KG1 (cell line): ENCODE measurements around the gene SND1.

Source experiments
- DNase-seq: peaks from one replicate; lab custom pipeline; 2025; lab: John Stamatoyannopoulos, UW

The SND1 gene

DNA sequence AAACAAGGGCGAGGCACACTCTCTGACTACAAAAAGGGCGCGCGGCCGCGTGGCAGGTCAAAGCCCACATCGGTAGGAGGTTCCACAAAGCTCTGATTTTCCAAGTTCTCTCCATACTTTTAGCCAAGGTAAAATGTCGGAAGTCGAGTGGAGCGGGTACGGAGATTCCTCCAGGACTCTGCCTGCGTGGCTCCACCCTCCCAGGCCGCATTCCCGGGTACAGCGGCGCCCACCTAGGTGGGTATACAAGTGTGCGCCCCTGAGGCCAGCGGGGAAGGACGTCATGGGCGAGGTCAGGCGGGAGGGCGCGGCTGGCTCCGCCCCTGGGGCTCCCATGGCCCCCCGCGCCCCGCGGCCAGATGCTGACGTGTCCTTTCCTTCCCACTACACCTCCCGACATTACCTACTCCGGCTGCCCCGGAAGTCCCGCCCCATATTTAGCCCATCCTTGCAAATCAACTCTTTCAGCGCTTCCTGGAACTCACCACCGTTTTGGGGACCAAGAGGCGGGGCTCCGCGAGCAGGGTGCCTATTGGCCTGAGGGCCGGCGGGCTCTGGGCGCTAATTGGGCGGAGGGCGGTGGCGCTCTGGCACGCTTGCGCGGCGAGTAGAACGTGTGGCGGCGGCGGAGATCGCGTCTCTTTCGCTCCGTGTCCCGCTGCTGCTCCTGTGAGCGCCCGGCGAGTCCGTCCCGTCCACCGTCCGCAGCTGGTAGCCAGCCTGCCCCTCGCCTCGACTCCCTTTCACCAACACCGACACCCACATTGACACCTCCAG lies at the start of gene SND1:
TSS of gene SND1 (plus strand) at position 639 of the 777 bp plus-strand sequence. CDS start 180 bp downstream, outside the sequence.
- DNase-seq = peak; percentile 68

DNA sequence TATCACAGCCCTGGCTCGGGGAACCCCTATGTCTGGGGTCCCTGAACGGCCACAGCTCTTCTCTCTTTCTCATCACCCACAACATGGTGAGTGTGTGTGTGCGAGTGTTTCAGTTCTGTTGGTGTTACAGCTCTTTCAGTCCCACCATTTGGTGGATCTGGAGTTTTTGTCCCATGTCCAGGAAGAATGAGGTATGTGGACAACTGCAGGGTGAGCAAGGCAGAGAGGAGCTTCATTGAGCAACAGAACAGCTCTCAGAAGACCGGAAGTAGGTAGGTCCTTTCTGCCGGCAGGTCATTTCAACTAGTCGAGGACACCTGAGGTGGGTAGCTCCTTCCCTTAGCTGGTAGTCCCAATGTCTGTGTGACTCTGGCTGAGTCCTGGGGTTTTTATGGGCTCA lies 43.5 kb upstream of the SND1 start:
- DNase-seq = no peak

DNA sequence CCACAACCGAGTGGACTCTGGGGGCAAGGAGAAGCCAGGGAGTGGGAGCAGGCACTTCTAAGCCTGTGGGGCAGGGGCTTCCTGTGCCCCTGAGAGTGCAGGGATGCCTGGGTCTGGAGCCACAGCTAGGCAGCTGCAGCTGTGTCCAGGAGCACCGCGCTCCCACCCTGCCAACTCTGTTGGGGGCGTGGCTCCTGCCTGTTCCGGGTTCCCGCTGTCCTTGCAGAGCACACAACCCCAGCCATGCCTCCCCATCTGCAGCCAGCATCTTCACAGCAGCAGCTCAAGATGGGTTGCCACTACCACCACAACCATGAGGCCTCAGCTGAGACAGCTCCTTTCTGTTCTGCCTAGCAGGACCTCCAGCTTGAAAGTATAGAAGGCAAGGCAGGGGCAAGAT lies 42.7 kb upstream of the SND1 start:
- no peak for DNase-seq

DNA sequence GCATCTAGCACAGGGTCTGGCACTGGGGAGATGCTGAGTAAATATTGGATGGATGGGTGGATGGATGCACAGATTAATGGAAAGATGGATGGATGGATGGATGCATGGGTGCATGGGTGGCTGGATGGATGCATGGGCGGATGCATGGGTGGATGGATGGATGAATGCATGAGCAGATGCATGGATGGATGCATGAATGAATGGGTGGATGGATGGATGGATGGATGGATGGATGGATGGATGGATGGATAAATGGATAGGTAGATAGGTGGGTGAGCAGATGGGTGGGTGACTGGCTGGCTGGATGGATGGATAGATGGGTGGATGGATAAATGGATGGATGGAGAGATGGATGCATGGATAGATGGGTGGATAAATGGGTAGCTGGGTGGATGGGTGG lies 39.7 kb upstream of the SND1 start:
- DNase-seq = no peak

DNA sequence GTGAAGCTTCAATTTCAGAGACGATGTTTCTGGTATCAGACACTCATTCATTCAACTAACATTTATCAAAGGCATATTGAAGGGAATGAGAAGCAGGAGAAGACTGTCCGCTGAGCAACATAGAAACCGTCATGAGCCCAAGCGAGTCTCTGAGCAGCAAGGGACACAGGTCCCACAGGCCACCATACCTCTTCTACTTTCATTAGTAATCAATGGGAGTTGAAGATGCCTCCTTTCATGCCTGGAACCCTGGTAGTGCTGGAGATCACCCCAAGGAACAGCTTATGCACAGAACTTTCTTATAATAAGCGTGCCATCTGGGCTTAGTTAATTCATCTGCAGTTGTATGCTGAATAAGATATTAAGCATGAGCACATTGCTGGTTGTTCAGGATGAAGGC lies 35.3 kb upstream of the SND1 start:
- DNase-seq = no peak

DNA sequence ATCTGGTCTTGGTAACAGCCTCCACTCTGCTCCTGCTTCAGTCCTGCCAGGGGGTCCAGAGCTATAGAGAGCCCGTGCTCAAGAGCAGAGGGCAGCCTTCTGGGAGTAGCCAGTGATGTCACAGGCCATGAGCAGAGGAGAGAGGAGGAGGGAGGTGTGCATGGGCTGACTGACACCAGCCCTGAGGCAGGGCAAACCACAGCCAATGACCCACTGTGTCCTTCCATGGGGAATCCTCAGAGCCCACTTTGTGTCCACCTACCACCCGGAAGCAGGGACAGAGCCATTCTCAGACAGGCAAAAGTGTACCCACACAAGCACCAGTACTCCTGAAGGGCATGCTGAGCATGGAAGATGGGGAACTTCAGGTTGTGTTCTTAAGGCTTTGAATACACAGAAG lies 34.0 kb upstream of the SND1 start, which contains the start of gene PAX4:
TSS of gene PAX4 (minus strand) at position 101 of the 400 bp plus-strand sequence. CDS start 2,214 bp downstream, outside the sequence.
- no peak for DNase-seq

DNA sequence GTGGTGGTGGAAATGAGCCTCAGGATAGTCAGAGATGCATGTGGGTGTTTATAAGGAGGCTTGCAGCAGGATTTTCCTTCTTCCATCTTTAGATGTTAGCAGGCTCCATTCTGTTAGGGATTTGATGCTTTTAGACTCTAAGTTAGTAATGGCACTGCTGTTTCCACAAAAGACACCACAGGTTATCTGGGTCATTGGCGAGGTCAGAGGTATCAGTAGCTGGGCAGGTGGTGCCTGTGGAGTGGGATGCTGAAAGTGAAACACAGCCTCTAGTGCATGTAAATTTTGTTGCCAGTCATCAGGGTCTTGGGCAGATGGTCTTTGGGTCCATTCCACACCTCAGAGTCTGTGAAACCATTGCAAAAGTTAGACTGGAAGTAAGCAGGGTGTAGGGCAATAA lies 33.2 kb upstream of the SND1 start:
- DNase-seq = no peak

DNA sequence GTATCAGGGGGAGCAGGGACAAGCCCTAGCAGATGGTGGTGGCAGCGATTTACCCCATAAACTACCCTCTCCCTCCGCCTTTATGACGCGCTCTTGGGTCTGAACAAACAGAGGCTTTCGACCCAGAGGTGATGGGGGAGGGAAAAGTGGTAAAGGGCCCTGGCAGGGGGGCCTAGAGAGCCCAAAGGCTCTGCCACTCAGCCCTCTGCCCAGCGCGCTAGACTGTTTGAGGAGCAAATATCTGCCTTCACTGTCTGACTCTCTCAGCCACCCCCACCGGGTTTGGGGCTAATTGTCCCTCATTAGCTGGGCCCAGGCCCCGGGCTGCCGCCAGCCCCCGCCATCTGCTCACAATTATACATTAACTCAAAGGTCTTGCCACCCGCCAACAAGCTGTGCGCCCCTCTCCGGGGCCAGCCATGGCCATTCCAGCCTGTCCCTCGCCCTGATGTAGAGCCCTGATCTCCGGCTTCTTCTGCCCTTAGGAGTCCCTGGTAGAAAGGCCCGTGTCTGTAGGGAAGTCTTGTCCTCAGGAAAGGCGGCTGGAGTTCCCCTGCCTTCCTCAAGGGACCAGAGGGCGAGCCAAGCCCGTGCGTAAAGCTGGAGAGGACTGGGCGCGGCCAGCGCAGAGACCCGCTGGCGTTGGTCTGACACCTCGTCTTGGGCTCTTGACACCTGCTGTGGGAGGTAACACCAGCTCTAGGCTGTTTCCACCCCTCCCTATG lies 32.2 kb upstream of the SND1 start:
- no peak for DNase-seq

DNA sequence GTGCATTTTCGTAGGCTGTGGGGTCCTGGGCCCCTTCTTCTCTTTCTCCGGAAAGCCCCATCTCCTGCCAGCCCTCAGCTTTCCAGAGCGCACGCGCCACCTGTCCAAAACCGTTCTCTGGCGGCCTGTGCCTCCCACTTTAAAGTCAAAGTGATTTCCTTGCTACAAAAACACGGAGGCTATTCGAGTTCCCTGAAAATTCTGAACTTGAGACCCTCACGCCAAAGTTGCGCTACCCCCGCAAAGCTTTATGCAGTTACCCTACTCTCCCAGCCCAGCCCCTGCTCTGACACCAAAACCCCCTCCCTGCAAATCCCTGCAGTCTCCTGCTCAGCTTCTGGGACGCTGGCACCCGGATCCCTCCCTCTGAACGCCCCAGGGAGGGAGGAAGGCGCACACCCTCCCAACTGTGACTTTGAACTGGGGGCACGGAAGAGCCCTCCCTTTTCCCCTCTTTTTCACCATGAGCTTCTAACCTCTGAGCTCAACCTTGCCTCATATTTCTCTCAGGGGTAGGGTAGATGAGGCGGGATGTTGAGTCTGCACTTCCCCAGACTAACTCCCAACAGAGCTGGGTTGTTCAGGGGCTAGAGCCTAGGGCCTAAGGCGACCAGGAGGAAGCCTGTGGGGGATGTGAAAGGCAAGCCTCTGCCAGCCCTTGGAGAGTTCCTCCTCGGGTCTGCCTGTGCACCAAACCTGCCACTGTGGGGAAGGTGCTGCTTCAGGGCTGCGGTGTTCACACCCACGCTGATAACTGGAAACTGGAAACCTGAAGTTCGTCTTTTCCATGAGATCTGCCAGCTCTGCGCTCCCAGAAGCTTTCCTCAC lies 31.4 kb upstream of the SND1 start:
- no peak for DNase-seq

DNA sequence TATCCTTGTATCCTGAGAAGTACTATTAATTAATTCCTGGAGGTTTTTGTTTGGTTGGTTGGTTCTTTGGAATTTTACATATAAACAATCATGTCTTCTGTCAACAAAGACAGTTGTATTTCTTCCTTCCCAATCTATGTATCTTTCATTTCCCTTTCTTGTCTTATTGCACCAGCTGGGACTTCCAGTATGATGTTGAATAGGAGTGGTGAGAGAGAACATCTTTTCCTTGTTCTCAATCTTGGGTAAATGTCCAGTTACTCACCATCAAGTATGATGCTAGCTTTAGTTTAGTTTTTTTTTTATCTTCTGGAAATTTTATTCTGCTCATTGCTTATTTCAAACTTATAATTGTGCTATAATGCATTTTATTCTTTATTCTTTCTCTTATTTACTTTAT lies 26.7 kb upstream of the SND1 start:
- DNase-seq = no peak

DNA sequence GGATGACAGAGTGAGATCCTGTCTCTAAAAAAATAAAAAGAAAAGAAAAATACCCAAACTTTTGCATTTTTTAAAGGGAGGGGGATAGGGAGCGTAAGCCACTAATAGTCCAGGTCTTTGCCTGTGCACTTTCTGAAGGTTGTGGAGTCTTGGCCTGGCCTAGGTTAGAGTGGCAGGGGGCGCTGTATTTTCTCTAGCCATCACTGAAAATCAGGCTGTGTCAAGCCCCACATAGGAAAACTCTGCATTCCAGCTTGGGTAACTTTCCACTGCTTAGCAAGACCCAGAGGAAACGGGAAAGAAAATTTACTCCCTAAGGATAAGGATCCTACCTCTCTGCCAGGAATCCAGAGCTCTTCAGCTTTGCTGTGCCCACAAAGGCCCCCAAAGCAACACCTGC lies 23.5 kb upstream of the SND1 start:
- DNase-seq = no peak

DNA sequence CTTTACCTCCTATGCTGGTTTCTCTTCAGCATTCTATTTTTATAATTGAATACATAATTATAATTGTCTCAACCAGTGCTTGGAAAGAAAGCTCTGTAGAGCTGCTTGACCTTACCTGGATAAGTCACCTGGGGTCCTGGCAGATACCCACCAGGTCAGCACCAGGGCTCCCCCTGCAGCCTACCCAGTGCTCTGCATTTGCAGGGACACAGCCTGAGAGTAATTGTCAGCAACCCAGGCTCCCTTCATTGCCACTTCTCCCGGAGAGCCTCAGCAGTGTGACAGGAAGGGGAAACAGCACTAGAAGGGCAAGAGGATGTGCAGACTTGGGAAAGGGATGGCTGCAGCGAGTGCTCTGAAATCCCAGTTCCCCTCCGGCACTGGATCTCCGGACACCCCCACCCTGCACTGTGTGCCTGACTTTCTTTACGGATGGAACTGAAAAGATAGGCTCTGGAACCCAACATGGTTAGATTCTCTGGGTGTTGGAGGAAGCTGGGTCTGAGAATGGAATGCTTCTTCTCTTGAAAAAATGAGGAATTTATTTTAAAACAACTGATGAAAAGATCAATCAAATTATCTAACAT lies 22.6 kb upstream of the SND1 start:
- DNase-seq = no peak

DNA sequence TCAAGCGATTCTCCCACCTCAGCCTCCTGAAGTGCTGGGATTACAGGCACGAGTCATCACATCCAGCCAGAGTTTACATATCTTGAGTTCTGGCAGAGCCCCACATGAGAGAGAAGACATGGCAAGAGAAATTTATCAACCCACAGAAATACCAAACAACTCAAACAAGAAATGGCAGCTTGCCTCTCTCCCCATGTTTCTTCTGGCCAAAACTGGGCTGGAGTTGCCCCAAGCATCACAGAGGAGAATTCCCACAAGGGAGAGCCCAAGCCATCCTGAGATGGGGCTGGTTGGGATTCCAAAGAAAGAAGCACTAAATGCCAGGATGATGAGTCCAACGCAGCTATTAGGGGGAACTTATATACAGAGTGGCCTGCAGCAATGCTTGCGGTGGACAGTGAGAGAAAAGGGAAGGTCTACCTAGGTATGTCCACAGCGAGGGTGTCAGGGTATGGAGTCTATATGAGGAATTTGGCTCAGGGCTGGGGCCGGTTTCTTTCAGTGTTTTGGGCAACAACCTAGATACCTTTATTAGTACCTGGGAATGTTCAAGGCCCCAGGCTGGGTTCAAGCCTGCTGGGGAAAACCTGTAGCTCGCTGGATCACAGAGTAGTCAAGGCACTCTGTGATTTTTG lies 19.6 kb upstream of the SND1 start:
- DNase-seq = no peak

DNA sequence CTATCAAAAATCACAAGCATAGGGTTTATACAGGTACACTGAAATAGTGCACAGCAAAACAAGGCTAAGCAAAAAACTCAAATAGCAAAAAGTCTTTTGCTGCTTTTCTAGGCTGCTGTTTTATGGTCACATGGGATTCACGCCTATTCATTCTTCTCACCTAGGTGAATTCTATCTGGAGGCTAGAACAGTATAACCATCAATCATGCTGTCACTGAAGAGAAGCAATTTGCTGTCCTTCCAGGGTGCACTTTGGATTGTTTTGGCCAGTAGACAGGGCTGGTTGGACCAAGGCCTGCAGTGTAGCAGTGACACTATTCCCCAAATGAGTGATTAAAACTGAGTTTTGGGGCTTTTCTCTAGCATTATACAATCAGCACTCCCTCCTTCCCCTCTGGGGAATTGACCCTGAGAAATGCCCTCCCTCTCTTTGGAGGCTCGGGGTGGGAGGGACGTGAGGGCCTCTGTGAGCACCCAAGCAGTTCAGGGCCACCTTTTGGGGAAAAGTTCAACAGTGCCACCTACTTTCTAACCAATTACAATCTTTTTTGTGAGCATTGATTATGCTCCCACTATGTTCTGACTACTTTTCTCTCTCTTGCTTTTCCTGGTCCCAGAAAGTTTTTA lies 16.2 kb upstream of the SND1 start:
- no peak for DNase-seq

DNA sequence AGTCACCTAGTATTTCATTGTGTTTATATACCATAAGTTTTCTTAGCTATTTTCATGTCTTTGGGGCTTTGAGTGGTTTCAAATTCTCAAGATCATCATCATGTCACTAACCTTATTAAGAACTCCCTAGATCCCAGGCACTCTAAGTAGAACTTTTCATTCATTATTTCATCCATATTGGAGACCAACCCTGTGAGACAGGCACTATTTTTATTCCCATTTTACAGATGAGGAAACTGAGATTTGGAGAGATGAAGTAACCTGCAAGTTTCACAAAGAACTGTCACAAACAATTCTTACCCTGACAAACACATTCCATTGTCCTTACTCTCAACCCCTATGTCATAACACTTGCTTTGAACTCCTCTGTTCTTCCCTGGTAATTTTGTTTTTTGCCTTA lies 13.8 kb upstream of the SND1 start:
- DNase-seq = no peak

DNA sequence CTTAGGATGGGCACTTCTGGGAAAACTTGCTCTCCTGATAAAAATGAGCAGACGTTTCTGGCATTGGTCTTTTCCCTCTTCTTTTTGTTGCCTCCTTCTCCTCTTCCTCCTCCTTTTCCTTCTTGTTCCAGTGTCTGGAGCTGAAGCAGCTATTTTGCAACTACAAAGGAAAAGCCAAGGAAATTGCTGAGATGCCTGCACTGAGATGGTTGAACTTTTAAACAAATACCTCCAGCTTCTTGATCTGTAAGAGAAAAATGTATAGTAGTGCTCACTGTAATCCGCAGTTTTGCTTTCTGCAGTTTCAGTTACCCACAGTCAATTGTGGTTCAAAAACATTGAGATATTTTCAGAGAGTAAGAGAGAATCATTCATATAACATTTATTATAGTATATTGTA lies 7.5 kb upstream of the SND1 start:
- DNase-seq = no peak

DNA sequence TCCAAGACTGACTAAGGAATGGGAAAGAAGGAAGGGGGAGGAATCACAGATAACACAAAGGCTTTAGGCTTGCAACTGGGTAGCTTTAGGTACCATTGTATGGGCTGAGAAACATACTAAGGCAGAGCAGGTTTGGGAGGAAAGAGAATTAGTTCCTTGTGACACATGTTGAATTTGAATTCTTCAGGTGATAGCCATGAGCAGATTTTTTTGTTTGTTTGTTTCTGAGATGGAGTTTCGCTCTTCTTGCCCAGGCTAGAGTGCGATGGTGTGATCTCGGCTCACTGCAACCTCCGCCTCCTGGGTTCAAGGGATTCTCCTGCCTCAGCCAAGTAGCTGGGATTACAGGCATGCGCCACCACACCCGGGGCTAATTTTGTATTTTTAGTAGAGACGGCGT lies 4.4 kb upstream of the SND1 start:
- DNase-seq = no peak

DNA sequence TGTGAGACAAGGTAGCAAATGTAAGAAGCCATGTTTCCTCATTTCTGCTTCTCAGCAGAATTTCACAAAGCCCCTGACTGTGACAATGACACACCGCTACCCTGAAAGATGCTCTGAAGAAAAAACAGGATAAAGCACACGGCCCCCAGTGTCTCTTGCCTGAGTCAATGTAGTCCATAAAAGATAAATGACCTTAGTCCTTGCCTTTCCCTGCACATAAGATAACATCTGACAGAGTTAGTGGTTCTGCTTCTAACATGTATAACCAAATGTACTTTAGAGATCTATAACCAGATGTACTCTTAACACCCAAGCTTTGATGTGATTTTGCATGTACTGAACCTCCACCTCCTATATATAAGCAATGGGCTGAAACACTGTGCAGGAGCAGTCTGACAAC lies 3.0 kb upstream of the SND1 start:
- no peak for DNase-seq

DNA sequence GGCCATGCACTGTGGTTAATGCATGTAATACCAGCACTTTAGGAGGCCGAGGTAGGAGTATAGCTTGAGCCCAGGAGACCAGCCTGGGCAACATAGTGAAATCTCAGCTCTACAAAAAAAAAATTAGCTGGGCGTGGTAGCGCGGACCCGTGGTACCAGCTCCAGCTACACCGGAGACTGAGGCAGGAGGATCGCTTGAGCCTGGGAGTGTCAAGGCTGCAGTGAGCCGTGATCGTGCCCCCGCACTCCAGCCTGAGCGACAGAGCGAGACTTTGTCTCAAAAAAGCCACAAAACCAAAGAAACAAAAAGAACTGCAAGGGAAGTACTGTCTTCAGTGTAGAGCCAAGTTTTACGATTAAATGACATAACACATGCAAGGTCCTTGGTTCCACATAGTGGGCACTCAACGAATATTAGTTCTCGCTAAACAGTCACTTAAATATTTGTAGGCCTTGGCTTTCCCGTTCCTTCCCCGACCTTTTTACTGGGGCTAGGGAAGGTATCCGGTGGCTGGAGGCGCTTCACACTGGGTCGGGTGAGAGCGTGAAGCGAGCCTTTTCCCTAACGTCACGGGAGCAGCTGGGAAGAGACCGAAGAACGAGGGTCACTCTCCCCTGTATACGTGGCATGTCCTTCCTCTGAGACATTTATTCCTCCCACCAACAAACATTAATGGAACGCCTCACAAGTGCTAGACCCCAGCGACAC lies 993 bp upstream of the SND1 start:
- no peak for DNase-seq

DNA sequence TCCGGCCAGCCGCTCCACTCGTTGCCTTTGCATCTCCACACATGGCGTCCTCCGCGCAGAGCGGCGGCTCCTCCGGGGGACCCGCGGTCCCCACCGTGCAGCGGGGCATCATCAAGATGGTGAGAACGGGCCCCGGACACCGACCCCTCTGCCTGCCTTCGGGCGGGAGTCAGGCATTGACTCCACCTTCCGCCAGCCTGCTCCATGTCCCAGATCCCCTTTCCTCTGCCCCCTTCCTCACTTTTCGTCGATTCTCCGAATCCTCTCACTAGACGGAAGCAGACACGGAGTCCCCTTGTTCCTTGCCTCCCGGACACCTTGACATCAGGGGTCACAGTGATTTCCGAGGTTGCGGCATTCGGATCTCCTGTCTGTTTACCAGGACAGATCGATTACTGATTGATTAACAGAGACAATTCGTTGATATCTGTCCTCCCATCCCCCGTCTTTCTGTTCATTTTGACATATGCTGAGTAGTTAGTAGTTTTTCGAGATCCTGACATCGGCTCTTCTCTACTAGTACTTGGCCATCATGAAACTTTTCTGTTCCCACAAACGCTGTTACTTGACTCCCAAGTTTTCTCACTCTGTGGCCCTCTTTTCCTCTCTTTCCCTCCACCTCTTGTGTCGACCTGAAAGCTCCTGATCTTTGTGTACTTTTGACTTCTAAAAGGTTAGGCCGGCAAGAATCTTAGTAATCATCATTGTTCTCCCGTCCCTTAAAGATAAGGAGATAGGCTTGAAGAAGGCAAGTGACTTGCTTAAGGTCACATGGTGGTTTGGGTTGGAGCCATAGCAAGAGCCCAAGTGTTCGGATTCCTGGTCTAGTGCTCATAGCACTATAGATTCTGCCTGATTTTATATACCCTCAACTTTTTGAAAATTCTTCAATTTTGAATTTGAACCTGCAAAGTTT lies 597 bp downstream of the SND1 start:
- no peak for DNase-seq
